H1 (cell line): ENCODE measurements around the gene PATJ. TPM values are rescaled to one million over a fixed set of nuclear protein-coding genes. Genes with fewer than 3 reads are reported as not detected.

Experiments used
- CTCF ChIA-PET: fragments of 300-600 bp; sonication (Branson Sonifier 250); formaldehyde crosslinking; loops from one replicate; lab custom pipeline; 2021; ENCODE audit not compliant: partially characterized antibody; lab: Charles Lee
- POLR2A ChIA-PET: fragments of 300-600 bp; sonication (Branson Sonifier 250); formaldehyde crosslinking; loops from one replicate; lab custom pipeline; 2021; ENCODE audit warnings: inconsistent platforms; ENCODE audit not compliant: partially characterized antibody; lab: Charles Lee
- DNase-seq, 2 experiments: peaks; one replicate each; pipeline versions ENCODE4 v3.0.0 to v3.0.0-alpha.2; 2010 to 2022; ENCODE audit warnings: low spot score in 2 of 2, low read depth in 1 of 2, mixed read lengths in 1 of 2
- FAIRE-seq: peaks from 2 replicates; lab custom pipeline; 2011; peaks lifted over from hg19 to GRCh38; lab: Jason Lieb, UNC
- H2AFZ ChIP-seq: 2 replicates; pipeline ENCODE4 v1.8.1; 2012; ENCODE audit warnings: low read length, inconsistent platforms
- H2AK5ac ChIP-seq: 2 replicates; pipeline ENCODE4 v1.6.1; 2013; ENCODE audit warnings: low read depth, low read length
- H2BK120ac ChIP-seq: replicated peaks from 2 replicates; pipeline ENCODE3; 2013; ENCODE audit warnings: low read depth, low read length, inconsistent platforms
- H2BK12ac ChIP-seq: 2 replicates; pipeline ENCODE4 v1.6.1; 2013; ENCODE audit warnings: low read depth, low read length
- H2BK15ac ChIP-seq: 2 replicates; pipeline ENCODE4 v1.6.1; 2013; ENCODE audit warnings: low read length
- H2BK20ac ChIP-seq: 2 replicates; pipeline ENCODE4 v1.6.1; 2013; ENCODE audit warnings: low read length
- H2BK5ac ChIP-seq: 2 replicates; pipeline ENCODE4 v1.6.1; 2013; ENCODE audit warnings: low read depth, low read length
- H3K14ac ChIP-seq: 2 replicates; pipeline ENCODE4 v1.6.1; 2013; ENCODE audit warnings: inconsistent platforms; ENCODE audit not compliant: insufficient read length
- H3K18ac ChIP-seq: 2 replicates; pipeline ENCODE4 v1.6.1; 2013; ENCODE audit warnings: low read length; ENCODE audit errors: extremely low read depth
- H3K23ac ChIP-seq: 2 replicates; pipeline ENCODE4 v1.6.1; 2013; ENCODE audit warnings: inconsistent platforms; ENCODE audit not compliant: insufficient read length
- H3K23me2 ChIP-seq: 2 replicates; pipeline ENCODE4 v1.6.1; 2013; ENCODE audit warnings: low read depth, low read length
- H3K27ac ChIP-seq: 2 replicates; pipeline ENCODE4 v1.6.1; 2011; ENCODE audit warnings: low read depth, low read length, inconsistent platforms
- H3K27me3 ChIP-seq, 4 experiments: replicated peaks in 1 of 4; 1 replicate in 1 of 4; 2 replicates in 3 of 4; pipeline versions ENCODE4 v1.6.1 to v1.8.1; 2011 to 2013; ENCODE audit warnings: low read length in 3 of 4, mild to moderate bottlenecking in 3 of 4, inconsistent platforms in 2 of 4, mixed read lengths in 2 of 4, moderate library complexity in 1 of 4; ENCODE audit not compliant: control insufficient read depth in 3 of 4, insufficient read depth in 3 of 4; ENCODE audit errors: extremely low read depth in 1 of 4
- H3K36me3 ChIP-seq, 4 experiments: 2 replicates each; pipeline versions ENCODE4 v1.6.1 to v1.8.1; 2011 to 2013; ENCODE audit warnings: mild to moderate bottlenecking in 4 of 4, low read length in 3 of 4, moderate library complexity in 2 of 4, control low read depth in 1 of 4, inconsistent platforms in 1 of 4; ENCODE audit not compliant: insufficient read depth in 4 of 4, control insufficient read depth in 2 of 4
- H3K4ac ChIP-seq: replicated peaks from 2 replicates; pipeline ENCODE3; 2013; ENCODE audit warnings: low read length, low read depth, mixed read lengths, inconsistent platforms; ENCODE audit not compliant: insufficient read length
- H3K4me1 ChIP-seq, 4 experiments: replicated peaks in 1 of 4; 1 replicate in 1 of 4; 2 replicates in 3 of 4; pipeline versions ENCODE4 v1.6.1 to v1.8.1; 2011 to 2013; ENCODE audit warnings: low read length in 3 of 4, inconsistent platforms in 2 of 4, mixed read lengths in 1 of 4; ENCODE audit not compliant: insufficient read depth in 4 of 4, control insufficient read depth in 3 of 4
- H3K4me2 ChIP-seq, 2 experiments: 2 replicates each; pipeline versions ENCODE4 v1.6.1 to v1.8.1; 2011 to 2013; ENCODE audit warnings: low read depth in 2 of 2, low read length in 2 of 2, control low read depth in 1 of 2, inconsistent platforms in 1 of 2, mild to moderate bottlenecking in 1 of 2; ENCODE audit not compliant: insufficient read depth in 1 of 2
- H3K4me3 ChIP-seq, 4 experiments: fragments of 200-600, 300-600 bp in 1 of 4; sonication (generic), shearing (Covaris generic), sonication (Bioruptor Twin) in 1 of 4; 2 replicates each; pipeline versions ENCODE4 v1.5.1 to v1.8.1; 2011 to 2016; ENCODE audit warnings: low read length in 4 of 4, low read depth in 3 of 4, control low read depth in 2 of 4, inconsistent platforms in 2 of 4, mild to moderate bottlenecking in 2 of 4, mixed read lengths in 1 of 4, moderate library complexity in 1 of 4; ENCODE audit not compliant: insufficient read depth in 2 of 4; ENCODE audit errors: extremely low read depth in 1 of 4
- H3K56ac ChIP-seq: replicated peaks from 2 replicates; pipeline ENCODE3; 2013; ENCODE audit warnings: low read depth, mild to moderate bottlenecking, mixed read lengths, low read length, inconsistent platforms; ENCODE audit not compliant: insufficient read length
- H3K79me1 ChIP-seq: 2 replicates; pipeline ENCODE4 v1.6.1; 2013; ENCODE audit warnings: low read depth, low read length, control low read depth
- H3K79me2 ChIP-seq, 2 experiments: 2 replicates each; pipeline versions ENCODE4 v1.6.1 to v1.8.1; 2012 to 2013; ENCODE audit warnings: low read length in 2 of 2, mild to moderate bottlenecking in 2 of 2, inconsistent platforms in 1 of 2; ENCODE audit not compliant: insufficient read depth in 2 of 2, control insufficient read depth in 1 of 2
- H3K9ac ChIP-seq, 4 experiments: replicated peaks in 1 of 4; 1 replicate in 1 of 4; 2 replicates in 3 of 4; pipeline versions ENCODE4 v1.6.1 to v1.8.1; 2011 to 2013; ENCODE audit warnings: low read depth in 3 of 4, low read length in 3 of 4, control low read depth in 2 of 4, mild to moderate bottlenecking in 2 of 4, moderate library complexity in 2 of 4, inconsistent platforms in 1 of 4; ENCODE audit errors: extremely low read depth in 1 of 4
- H3K9me3 ChIP-seq, 2 experiments: 2 replicates each; pipeline versions ENCODE4 v1.6.1 to v1.8.1; 2012 to 2013; ENCODE audit warnings: mild to moderate bottlenecking in 2 of 2, moderate library complexity in 2 of 2, control low read depth in 1 of 2, inconsistent platforms in 1 of 2, low read depth in 1 of 2, low read length in 1 of 2, mixed read lengths in 1 of 2; ENCODE audit not compliant: insufficient read depth in 2 of 2
- H4K20me1 ChIP-seq, 2 experiments: replicated peaks in 1 of 2; 2 replicates each; pipeline versions ENCODE3 to v1.8.1; 2011 to 2013; ENCODE audit warnings: inconsistent platforms in 2 of 2, low read length in 2 of 2, mild to moderate bottlenecking in 1 of 2; ENCODE audit not compliant: insufficient read depth in 2 of 2, control insufficient read depth in 1 of 2
- H4K5ac ChIP-seq: 2 replicates; pipeline ENCODE4 v1.6.1; 2013; ENCODE audit warnings: low read length, low read depth, mixed read lengths, inconsistent platforms; ENCODE audit not compliant: insufficient read length
- H4K8ac ChIP-seq: 2 replicates; pipeline ENCODE4 v1.8.0; 2013; ENCODE audit warnings: mild to moderate bottlenecking, moderate library complexity, low read length, inconsistent platforms; ENCODE audit not compliant: insufficient read depth; ENCODE audit errors: extremely low read depth
- H4K91ac ChIP-seq: replicated peaks from 2 replicates; pipeline ENCODE3; 2013; ENCODE audit warnings: low read length, mixed read lengths, inconsistent platforms; ENCODE audit not compliant: insufficient read length
- KDM1A ChIP-seq: fragments of 200-600, 300-600 bp; sonication (generic); IDR thresholded peaks from 2 replicates; pipeline ENCODE4 v1.7.1; 2016; ENCODE audit warnings: mild to moderate bottlenecking, low read length, borderline replicate concordance
- KDM4A ChIP-seq: IDR thresholded peaks from one replicate; pipeline ENCODE4 v1.7.1; 2012; ENCODE audit warnings: low read depth, mild to moderate bottlenecking, moderate library complexity, low read length, inconsistent platforms; ENCODE audit not compliant: severe bottlenecking
- MAFK ChIP-seq: IDR thresholded peaks from 2 replicates; pipeline ENCODE4 v1.6.1; 2012; ENCODE audit warnings: low read depth, mild to moderate bottlenecking, improper control_type of control experiment, low read length
- RAD21 ChIP-seq, 2 experiments: IDR thresholded peaks in 1 of 2; conservative IDR thresholded peaks in 1 of 2; 2 replicates each; pipeline ENCODE4 v1.6.1; 2011; ENCODE audit warnings: low read depth in 2 of 2, low read length in 2 of 2, improper control_type of control experiment in 1 of 2, inconsistent platforms in 1 of 2, mild to moderate bottlenecking in 1 of 2, moderate library complexity in 1 of 2
- WGBS, 2 experiments: shearing (Covaris generic) in 1 of 2; methylation state at CpG; one replicate each; pipeline versions ENCODE4 v1.1.6 to v1.1.7; 2013 to 2015; ENCODE audit warnings: low lambda C conversion rate in 2 of 2, mixed read lengths in 2 of 2, inconsistent platforms in 1 of 2, low coverage in 1 of 2, missing lambda C conversion rate in 1 of 2; ENCODE audit not compliant: insufficient replicate concordance in 2 of 2, insufficient coverage in 1 of 2, insufficient read length in 1 of 2; ENCODE audit errors: extremely low coverage in 1 of 2, missing lambda C conversion rate in 1 of 2; 5-methylcytosine and 5-hydroxymethylcytosine counted together
- polyA plus RNA-seq, 7 experiments: library from polyadenylated mRNA; depleted of rRNA in 3 of 7; stranded (reverse) in 5 of 7; unstranded in 2 of 7; fragments of >200 nt in 5 of 7; fragments of 200-250 nt in 2 of 7; gene quantifications; 1 replicate in 5 of 7; 2 replicates in 1 of 7; 4 replicates in 1 of 7; pipeline versions ENCODE4 v1.2.1 to v1.2.3, GENCODE V29; 2011 to 2013; ENCODE audit warnings: missing spikeins in 2 of 7, mixed read lengths in 2 of 7
- total RNA-seq: library from RNA; stranded (reverse); fragmentation: NEBNext Ultra II Directional; extraction: Animal tissue kit (Norgen Biotek cat#: 25700); gene quantifications from 2 replicates; pipeline ENCODE4 v1.2.1, GENCODE V29; 2021

The PATJ gene
- total and polyA plus RNA-seq, 2 of the 8 experiments (the other 6 are each of a cell fraction or from before 2014, with no cell fraction given), result 8.2 to 55.6 TPM

DNA sequence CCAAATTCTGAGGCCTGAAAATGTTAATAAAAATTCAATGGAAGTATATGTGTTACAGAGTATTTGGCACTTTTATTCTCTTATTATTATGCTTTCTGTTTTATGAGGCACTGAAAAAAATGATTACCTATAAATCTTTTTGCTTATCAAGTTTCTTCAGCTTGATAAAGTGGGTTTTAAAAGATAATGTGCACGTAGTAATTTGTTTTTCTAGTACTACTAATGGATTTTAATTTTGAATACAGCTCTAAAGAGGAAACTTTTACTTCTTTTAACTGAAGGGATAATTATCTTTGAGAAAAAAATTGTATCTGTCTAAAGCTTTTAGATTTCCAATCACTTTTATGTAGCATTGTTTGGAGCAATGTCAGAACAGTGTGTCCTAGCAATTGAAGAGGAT lies 241.0 kb downstream of the PATJ start:
- H4K8ac ChIP-seq, result no peak overlapping the region
- H3K14ac ChIP-seq, result no peak overlapping the region
- H2AK5ac ChIP-seq, result no peak overlapping the region
- H2AFZ ChIP-seq, result no peak overlapping the region
- H3K56ac ChIP-seq, result no peak overlapping the region
- H3K27ac ChIP-seq, result no peak overlapping the region
- H2BK12ac ChIP-seq, result no peak overlapping the region
- peaks cover 0 to 4% (median 3%) of the 10 kb centered on the region in 4 experiments; a peak in 5 of 7 replicates for H3K4me1 ChIP-seq
- H2BK120ac ChIP-seq, result no peak overlapping the region
- no peak overlapping the region for H2BK15ac ChIP-seq
- no peak overlapping the region for H3K4me3 ChIP-seq
- H3K27me3 ChIP-seq, result no peaks in the 10 kb centered on the region
- no peaks in the 10 kb centered on the region for H3K79me1 ChIP-seq
- H3K9ac ChIP-seq, result no peak overlapping the region
- 83% methylated on average over 1 of the region's 1 CpG; no CpG with 5 or more reads in 1 of the 2 experiments for WGBS, 2 experiments
- H3K23me2 ChIP-seq, result no peaks in the 10 kb centered on the region; the same call in 1 of the 2 replicates
- no peak for TF ChIP-seq KDM4A
- no peak for TF ChIP-seq KDM1A
- TF ChIP-seq MAFK, result no peak
- TF ChIP-seq RAD21 (IDR thresholded peaks at IDR 0.05 in 1 of 2, conservative IDR thresholded peaks at IDR 0.05 in 1 of 2; ENCODE audit: low read depth in 2 of 2, low read length in 2 of 2), result no peak
- TF ChIP-seq, all 59 proteins: peak for 0
- no peak overlapping the region for H3K18ac ChIP-seq
- H3K23ac ChIP-seq, result no peak overlapping the region
- no peak overlapping the region for H3K4me2 ChIP-seq
- no peak overlapping the region for H4K5ac ChIP-seq
- ChIA-PET POLR2A (interaction anchor here (1.5 kb wide), 2 partner anchors 8 to 31 kb away, joined by 3 to 4 read pairs; no protein-coding TSS in a partner anchor), CTCF (interaction anchor here (0.7 to 1.5 kb wide), 2 partner anchors 10 to 12 kb away, joined by 3 to 5 read pairs; no protein-coding TSS in a partner anchor)
- no peak for FAIRE-seq
- no peak for DNase-seq
- no peak overlapping the region for H3K4ac ChIP-seq
- no peaks in the 10 kb centered on the region for H3K9me3 ChIP-seq
- no peaks in the 10 kb centered on the region for H3K36me3 ChIP-seq
- H3K79me2 ChIP-seq, result no peaks in the 10 kb centered on the region
- H2BK5ac ChIP-seq, result no peak overlapping the region
- H4K91ac ChIP-seq, result no peak overlapping the region
- H2BK20ac ChIP-seq, result no peak overlapping the region
- H4K20me1 ChIP-seq, result no peaks in the 10 kb centered on the region
